NCI-H524 treated with DMSO at 0.1 percent for 48 hours (cell line): ENCODE results near the gene PARL.
"Not testable (repeated sequence)": the region's sequence is repeated elsewhere in the genome, so short reads cannot be mapped to it uniquely, and the experiment has no call there.

Source experiments
- DNase-seq: peaks from one replicate; lab custom pipeline; 2025; lab: John Stamatoyannopoulos, UW

Gene PARL

DNA sequence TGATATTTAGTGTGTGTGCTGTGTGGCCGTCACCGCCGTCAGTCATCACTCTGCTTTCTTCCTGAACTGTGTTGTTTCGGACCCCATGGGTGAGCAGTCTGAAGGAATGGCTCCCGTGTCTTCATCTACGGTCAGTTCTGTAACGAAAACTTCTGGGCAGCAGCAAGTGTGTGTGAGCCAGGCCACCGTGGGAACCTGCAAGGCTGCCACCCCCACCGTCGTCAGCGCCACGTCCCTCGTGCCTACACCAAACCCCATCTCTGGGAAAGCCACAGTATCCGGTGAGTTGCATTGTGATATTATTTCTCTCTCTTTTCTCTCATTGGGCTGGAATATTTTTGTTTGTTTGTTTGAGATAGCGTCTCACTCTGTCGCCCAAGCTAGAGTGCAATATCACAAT is 94.0 kb downstream of the PARL start:
- DNase-seq: no peak

GRCh38 chr3:183789826-183790225 is 94.9 kb downstream of the PARL start:
- no peak for DNase-seq

GRCh38 chr3:183784503-183784902 is 100.2 kb downstream of the PARL start:
- not testable (repeated sequence) for DNase-seq

- no peak for DNase-seq
Measured at GRCh38 chr3:183782576-183783276, 102.0 kb downstream of the PARL start.

- DNase-seq: no peak
Measured at GRCh38 chr3:183781246-183781645, 103.4 kb downstream of the PARL start.

DNA sequence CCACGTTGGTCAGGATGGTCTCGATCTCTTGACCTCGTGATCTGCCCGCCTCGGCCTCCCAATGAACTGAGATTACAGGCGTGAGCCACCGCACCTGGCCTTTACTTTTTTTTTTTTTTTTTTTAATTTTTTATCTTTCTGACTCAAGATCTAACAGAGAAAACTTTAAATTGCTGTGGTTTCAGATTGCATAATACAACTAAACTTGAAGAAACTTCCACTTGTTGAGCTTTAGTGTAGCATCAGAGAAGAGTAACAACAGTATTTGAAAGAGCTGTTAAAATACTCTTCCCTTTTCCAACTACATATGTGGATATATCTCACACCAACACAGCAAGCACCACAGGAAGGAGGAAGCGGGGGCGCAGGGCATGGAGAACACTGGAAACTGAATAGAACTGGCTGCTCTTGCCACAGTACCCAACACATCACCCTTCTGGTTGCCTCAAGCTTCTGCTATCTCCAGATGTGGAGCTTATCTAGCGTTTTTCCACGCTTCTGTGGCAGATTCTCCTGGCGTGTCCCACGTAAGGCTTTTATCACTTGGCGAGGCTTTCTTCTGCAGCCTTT is 104.7 kb downstream of the PARL start:
- no peak for DNase-seq
